ENCODE measurements around the gene TBXAS1. TPM values are rescaled to one million over a fixed set of nuclear protein-coding genes. Genes with fewer than 3 reads are reported as not detected.

Gene TBXAS1
- total RNA-seq, 1 experiment from 2014 or later: 16.8 TPM

GRCh38 chr7:139976838-139977656 is 148.0 kb downstream of the TBXAS1 start:
- no peak for DNase-seq (ENCODE audit: low spot score)

GRCh38 chr7:139981511-139981895 is 152.4 kb downstream of the TBXAS1 start:
- no peak for DNase-seq (ENCODE audit: low spot score)

DNA sequence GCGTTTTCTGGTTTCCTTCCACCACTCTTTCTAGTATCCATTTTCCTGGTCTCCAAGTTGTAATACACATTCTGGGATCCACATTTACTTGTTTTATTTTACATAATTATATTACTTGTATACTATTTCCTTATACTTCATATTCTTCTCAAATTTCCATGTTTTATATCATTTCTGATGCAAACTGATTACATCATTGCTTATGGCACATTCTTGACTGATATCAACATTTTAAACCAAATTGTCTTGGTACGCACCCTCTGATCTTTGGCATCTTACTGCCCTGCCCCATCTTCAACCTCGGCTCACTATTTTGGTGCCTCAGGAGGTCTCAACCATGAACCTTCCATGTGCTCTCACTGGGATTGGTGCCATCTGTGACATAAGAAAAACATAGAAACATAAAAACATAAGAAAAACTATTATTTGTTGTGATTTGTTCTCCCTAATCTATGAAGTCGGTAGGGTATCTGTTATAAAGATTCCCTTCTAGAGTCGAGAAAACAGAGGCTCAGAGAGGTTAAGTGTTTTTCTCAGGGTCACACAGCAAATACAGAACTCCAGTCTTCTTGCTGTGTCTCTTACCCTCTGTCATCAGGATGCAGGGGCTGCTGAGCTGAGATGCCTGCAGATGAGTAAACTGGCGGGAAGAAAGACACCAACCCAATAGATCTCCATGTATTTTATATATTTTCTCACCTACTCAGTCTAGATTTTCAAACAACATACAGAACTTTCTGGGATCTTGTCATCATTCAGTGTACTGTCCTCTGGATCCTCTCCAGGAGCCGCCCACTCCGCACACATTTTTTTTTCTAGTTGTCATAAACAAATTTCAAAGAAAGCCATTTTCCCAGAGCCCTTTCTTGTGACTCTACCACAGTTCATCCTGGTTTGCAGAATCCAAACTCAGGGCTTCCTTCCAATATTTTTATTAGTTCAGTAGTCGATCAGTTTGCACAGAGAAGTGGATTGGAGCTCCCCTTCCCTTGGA is 154.2 kb downstream of the TBXAS1 start:
- no peak for DNase-seq (ENCODE audit: low spot score)

DNA sequence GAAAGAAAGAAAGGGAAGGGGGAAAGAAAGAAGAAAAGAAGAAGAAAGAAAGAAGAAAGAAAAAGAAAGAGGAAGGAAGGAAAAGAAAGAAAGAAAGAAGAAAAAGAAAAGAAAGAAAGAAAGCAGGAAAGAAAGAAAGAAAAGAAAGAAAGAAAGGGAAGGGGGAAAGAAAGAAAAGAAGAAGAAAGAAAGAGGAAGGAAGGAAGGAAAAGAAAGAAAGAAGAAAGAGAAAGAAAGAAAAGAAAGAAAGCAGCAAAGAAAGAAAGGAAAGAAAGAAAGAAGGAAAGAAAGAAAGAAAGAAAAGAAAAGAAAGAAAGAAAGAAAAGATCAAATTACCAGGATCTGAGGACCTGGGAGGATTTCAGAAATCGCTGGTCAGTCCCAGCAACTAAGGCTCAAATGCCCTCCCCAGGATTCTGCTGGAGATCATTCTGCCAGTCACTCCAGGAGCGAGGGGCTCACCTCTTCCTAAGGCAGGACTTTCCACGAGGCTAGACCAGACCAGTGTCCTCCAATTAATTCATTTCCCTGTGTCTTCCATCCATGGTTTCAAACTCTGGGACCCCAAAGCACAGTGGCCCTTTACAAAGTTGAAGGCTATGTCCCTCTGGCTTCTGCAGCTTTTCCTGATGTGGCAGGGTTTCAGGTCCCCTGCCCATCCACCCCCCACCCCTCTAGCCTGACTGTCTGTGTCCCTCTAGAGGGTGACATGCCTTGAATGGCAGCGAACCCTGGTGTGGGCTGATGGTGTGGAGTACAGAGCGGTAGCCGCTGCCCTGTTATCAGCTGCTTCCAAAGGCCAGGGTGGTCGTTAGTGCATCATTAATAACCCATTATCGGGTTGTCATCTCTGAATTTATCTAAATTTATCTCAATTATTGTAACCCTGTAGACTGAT is 155.8 kb downstream of the TBXAS1 start:
- no peak for DNase-seq (ENCODE audit: low spot score)

- DNase-seq (ENCODE audit: low spot score): no peak
Measured at GRCh38 chr7:139985811-139986210, 156.7 kb downstream of the TBXAS1 start.

- no peak for DNase-seq (ENCODE audit: low spot score)
Measured at GRCh38 chr7:139987691-139988516, 158.8 kb downstream of the TBXAS1 start.

GRCh38 chr7:139989366-139990141 is 160.5 kb downstream of the TBXAS1 start:
- no peak for DNase-seq (ENCODE audit: low spot score)

GRCh38 chr7:139990142-139990535 is 161.1 kb downstream of the TBXAS1 start:
- DNase-seq (ENCODE audit: low spot score): no peak

GRCh38 chr7:139990571-139991268 is 161.7 kb downstream of the TBXAS1 start:
- no peak for DNase-seq (ENCODE audit: low spot score)

GRCh38 chr7:139991269-139991666 is 162.2 kb downstream of the TBXAS1 start:
- no peak for DNase-seq (ENCODE audit: low spot score)

DNA sequence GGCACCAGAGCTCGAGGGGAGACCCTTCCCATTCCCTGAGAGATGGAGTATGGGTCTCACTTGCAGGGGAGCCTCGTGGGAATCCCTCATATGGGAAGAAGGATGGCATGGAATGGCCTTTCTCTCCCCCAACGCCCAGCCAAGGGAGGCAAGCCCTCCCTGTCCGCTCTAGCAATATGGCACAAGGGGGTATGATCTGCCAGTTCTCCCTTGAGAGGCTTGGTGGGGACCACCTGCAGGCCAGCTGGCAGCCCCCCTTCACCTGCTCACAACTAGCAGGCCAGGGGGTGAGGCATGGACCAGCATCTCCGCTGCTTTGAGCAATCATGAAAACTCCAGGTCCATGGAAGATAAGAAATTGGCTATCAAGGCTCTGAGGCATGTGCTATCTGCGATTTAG is 162.8 kb downstream of the TBXAS1 start:
- DNase-seq (ENCODE audit: low spot score): no peak

GRCh38 chr7:139992353-139993044 is 163.4 kb downstream of the TBXAS1 start:
- no peak for DNase-seq (ENCODE audit: low spot score)

DNA sequence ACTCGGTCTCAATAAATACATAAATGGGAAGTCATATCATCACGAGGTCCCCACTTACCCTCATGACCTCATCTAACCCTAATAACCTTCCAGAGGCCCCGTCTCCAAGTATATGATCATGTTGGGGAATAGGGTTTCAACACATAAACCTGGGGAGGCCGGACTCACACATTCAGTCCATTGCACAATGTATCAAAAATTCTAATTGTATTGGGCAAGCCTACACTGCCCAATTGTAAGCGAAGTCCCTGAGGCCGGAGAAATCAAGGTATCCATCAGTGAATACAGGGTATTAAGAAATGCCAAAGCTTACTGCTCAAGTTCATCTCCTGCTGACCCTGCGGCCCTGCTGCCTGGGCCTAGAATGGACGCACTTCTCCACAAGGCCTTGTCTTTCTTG is 164.1 kb downstream of the TBXAS1 start:
- DNase-seq (ENCODE audit: low spot score): no peak

DNA sequence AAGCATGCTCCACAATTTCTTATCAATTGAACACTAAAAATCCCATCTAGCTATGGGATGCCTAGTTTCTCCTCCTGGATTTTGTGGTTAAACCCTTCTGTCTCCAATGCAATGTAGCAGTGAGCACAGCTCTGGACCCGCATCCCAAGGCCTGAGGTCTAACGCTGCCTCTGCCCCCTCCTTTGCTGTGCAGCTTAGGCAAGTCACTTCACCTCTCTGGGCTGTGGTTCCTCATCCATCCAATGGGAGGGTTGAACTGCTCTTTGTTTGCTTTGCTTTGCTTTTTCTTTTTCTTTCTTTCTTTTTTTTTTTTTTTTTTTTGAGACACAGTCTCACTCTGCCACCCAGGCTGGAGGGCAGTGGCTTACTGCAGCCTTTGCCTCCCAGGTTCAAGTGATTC is 164.5 kb downstream of the TBXAS1 start:
- DNase-seq (ENCODE audit: low spot score): no peak

DNA sequence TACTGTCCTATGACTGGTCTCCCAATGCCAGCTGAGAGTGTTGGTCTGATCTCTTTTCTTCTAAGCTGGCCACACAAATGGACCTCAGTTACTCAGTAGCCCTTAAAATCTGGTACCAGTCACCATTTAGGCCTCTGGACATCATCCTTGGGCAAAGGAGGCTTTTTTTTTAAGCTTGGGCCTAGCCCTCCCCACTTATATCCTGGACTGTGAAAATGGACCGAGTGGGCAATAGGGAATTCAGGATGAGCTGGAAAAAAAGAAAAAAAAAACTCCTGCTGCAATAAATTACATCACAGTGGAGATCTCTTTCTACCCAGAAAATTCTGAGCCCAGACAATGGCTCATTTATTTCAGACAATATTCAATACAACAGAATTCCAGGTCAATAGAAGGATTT is 165.3 kb downstream of the TBXAS1 start:
- no peak for DNase-seq (ENCODE audit: low spot score)

DNA sequence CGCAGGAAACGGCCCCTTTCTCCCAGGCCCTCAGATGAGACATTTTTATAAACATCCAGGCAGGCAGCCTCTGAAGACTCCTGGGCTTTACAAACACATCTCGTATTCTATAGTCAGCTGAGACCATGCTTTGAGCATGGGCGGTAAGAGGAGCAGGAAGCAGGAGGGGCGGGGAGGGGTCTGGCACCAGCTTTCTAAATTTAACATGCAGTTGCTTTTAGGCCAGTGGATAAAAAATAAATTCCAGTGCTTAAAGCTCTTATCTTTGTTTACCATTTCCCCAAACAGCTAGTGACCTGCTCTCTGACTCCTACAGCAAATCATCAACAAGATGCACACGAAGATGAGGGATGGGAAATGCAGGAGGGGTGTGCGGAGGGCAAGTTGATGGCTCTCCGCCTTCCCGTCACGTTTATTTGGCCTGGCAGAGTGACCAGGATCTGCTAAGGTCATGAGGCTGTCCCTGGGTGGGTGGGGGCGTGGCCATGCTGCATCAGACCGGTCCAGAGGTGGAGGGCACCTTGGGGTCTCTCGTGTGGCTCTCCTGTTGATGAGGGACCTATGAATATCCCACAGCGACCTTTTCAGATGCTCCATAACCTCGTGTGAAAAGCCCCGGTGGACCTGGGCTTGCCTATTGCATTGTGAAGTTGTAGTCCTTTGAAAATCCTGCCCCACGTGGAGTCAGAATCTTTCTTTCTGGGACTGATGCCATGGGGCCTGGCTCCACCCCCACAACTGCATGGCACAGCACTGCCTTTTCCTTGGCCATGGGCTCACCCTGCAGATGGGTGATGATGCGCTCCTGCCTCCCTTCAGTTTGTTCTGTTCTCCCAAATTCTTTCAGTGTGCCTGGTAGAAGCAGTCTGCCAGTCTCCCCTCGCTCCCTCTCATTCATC is 166.2 kb downstream of the TBXAS1 start:
- peak; percentile 84 for DNase-seq (ENCODE audit: low spot score)

DNA sequence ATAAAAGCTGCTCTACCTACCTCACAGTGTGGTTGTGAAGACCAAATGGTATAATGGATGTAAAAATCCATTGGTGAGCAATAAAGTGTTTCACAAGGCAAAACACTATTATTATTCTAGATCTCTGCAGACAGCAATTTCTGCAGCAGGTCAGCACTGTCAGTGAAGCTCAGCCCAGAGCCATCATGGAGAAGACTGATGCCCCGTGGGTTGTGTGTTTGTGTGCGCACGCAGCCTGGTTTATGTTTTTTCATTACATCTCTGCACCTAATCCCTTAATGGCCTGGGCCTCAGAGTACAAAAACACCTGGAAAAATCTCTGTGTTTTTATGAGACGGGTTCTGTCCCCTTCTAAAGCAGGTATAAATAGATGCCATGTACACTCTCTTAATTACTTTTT is 169.5 kb downstream of the TBXAS1 start:
- DNase-seq (ENCODE audit: low spot score): no peak

- DNase-seq (ENCODE audit: low spot score): no peak
Measured at GRCh38 chr7:139999516-139999915, 170.5 kb downstream of the TBXAS1 start.

Data from H4 (cell line).